Pulmonary artery endothelial cell (primary cell): ENCODE results near the gene UACA. TPM values are rescaled to one million over a fixed set of nuclear protein-coding genes. Genes with fewer than 3 reads are reported as not detected.

Experiments used
- DNase-seq: peaks from one replicate; pipeline ENCODE4 v3.0.0-alpha.2; 2011; ENCODE audit warnings: low read depth, low spot score
- total RNA-seq: library from RNA; depleted of rRNA; stranded (reverse); fragments of >200 nt; gene quantifications from 2 replicates; pipeline ENCODE4 v1.2.3, GENCODE V29; 2014

Gene UACA
- total RNA-seq, 1 donor from 2014 or later, result 84.9 TPM

DNA sequence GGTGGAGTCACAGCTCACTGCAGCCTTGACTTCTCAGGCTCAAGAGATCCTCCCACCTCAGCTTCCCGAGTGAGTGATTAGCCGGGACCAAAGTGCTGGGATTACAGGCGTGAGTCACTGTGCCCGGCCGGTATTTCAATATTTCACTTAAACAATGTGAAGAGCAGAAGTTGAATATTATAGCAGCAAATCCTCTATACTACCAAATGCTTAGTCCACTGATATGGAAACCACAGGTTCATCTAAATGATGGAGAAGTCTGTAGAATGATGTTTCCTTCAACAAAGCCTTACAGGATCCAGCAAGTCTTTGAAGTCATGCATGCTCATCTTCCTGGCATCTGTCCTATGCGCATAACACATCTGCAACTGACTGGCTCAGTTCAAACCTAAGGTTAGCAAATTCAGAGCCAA, 20.3 kb upstream of the UACA start:
- no peak for DNase-seq

DNA sequence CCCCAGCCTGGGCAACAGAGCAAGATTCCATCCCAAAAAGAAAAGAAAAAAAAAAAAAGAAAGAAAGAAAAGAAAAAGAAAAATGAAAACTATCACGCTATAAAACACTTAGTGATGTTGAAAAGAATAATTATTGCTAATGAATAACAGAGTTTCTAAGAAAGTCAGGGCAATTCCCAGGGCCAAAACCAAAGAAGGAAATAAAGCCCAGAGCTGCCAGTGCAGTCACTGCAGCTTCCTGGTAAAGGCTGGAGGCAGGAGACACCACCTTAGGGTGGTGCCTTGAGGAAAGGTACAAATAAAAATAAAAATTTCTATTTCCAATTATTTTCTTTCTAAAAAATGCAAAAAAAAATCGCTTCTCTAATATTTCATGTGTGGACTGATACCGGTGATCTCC, 19.7 kb upstream of the UACA start:
- no peak for DNase-seq

DNA sequence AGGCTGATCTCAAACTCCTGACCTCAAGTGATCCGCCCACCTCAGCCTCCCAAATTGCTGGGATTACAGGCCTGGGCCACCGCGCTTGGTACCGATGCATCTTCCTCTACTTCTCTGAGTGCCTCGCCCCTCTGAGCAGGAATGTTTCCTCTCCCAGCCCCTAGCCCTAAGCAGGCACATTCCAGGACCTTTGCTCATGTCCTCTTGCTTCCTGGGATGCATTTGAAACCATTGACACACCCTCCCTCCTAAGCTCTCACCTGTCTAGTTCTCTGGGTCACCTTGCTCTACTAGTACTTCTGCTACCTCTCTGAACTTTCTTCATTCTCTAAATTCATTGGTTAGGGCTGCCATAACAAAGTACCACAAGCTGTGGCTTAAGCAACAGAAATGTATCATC, 17.9 kb upstream of the UACA start:
- DNase-seq, result no peak

DNA sequence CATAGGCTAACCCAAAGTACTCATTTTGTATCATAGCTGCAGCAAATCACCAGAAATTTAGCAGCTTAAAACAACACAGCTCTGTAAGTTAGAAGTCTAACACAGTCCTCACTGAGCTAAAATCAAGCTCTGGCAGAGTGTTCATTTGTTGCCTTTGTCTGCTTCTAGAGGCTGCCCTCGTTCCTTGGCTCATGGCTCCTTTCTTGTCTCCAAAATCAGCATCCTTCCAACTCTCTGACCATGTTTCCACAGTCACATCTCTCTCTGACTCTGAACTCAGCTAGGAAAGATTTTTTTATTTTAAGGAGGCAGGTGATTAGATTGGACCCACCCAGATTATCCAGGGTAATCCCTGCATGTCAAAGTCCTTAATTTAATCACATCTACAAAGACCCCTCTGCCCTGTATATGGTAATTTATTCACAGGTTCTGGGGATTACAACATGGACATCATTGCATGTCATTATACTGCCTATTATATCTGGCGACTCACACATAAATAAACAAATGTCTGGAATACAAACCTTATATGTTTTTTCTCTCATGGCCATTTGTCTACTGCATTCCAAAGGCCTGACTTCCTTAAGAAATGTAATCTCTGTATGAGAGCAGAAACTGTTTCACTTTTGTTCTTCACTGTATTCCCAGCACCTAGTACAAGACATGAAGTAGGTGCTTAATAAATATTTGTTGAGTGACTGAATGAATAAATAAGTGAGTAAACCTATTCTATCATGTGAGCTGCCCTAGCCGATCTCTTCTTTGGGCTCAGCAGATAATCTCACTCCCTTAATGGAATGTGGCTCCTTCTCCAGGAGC, 15.1 kb upstream of the UACA start:
- DNase-seq, result no peak

DNA sequence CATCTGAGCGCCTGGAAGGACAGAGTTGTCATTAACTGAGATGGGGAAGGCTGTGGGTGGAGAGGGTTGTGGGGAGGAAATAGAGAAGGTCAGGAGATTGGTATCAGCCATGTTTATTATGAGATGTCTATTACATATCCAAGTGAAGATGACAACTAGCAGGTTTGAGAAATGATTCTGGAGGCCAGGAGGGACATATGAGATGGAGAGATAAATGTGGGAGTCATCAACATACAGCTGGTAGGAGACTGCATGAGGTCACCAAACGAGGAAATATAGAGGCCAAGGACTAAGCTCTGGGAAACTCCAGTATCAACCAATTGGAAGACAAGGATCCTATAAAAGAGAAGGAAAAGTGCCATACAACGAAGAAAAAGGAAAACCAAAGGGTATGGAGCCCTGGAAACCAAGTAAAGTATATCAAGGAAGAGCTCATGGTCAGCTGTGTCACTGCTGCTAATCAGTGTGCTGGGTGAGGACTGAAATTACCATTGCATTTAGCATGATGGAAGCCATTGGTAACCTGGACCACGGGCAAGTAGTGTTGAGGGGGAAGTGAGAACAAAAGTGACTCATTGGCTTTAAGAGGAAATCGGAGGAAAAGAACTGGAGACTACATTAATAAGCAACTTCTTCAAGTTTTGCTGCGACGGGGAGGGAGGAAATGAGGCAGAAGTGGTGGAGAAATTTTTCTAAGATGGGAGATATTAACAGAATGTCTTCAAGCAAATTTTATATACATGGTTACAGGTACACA, 14.0 kb upstream of the UACA start:
- DNase-seq, result no peak

DNA sequence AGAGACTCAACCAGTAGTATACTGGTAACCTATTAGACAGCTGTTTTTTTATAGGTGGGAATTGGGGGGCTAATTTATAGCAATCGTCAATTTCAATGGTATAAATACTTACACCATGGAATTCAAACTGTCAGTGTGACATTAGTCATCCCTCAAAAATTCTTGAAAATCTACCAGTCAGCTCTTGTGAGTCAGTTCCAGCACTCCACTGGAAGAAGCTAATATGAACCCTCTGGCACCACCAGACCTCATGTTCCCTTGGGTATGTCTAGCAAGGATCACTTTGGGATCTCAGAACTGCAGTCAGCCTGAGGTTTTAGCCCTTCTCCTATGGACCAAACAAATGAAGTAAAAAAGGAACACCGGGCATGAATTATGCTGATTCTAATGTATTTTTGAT, 11.8 kb upstream of the UACA start:
- DNase-seq, result no peak

DNA sequence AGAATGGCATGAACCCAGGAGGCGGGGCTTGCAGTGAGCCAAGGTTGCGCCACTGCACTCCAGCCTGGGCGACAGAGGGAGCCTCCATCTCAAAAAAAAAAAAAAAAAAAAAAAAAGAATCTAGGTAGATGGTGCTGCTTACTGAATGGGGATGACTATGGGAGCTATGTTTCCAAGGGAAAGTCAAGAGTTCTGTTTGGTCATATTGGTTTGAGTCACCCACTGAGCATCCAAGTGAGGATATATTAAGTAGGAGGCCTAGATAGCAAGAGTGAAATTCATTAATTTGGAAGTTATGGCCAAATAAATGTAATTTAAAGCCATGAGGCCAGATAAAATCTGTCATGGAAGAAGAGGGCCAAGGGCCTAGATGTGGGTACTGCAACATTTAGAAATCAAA, 9.0 kb upstream of the UACA start:
- DNase-seq, result no peak

DNA sequence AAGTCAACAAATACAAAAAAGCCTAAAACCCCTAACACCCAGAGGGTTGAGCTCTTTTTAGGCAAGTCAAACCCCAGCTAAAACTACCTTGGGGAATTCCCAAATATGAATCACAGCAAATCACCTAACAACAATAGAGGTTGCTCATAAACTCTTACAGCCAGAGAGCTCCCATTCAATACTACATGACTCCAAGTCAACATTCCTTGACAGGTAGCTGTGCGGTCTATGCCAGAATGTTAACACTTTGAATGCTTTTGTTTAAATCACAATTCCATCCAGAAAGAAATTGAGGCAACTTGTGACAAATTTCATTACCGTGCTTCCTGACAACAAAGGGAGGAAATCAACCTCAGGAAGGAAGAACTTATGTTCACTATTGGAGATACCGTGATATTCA, 7.5 kb upstream of the UACA start:
- DNase-seq, result no peak

DNA sequence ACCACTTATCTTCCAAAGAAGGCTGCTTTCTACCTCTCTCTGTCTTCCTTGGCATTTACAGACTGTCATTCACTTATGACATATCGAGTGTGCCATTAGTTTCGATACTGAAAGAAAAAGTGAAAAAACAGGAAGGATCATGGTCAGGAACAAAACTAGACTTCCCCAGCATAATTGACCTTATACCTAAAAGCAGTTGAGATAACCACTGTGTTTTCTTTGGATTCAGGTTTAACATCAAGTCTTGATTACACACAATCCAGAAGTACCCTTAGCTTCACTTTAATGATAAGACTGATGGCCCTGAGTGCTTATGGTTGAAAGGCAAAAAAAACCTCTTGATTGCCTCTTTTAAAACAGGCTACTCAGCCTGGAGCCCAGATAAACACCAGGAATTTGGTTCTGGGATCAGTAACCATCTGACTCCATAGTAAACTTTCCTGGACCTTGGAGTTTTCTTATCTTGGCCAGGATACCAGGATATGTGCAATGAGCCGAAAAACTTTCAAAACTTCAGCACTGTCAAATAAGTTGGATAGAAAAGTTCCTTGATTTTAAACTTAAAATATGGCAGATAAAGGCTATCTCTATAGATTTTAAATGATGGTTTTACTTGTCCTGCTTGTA, 5.0 kb upstream of the UACA start:
- no peak for DNase-seq

DNA sequence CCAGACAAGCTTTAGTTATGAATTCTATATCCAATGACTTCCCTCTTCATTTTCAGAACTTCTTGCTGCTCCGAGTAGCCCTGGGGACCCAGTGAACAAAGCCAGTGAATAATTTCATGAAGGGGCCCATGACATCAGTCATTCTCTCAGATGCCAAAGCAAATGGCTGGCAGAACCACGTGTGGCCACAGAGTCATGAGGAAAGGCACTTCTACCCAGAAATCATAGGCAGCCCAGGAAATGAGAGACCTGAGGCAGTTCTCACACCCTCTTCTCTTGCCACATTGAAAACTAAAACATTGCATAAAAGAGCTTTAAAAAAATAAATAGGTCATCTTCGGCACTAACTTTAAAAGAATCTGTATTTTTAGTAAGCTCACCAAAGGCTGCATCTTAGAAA, 4.3 kb upstream of the UACA start:
- DNase-seq, result no peak

DNA sequence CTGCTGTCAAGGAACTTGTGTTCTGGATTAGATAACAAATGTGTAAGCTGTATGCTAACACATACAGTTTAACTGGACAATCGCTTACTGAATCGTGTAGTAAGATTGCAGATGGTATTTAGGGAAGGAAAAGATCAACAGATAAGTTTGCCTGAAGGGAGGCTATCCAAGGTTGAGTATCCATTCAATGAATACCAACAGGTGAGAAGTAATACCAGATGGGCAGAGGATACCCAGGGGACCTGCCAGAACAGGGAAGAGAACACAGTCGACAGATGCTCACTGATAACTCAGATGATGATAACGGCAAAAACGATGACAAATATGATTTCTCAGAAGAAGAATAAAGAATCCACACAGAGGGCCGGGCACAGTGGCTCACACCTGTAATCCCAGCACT, 3.2 kb upstream of the UACA start:
- DNase-seq, result no peak

DNA sequence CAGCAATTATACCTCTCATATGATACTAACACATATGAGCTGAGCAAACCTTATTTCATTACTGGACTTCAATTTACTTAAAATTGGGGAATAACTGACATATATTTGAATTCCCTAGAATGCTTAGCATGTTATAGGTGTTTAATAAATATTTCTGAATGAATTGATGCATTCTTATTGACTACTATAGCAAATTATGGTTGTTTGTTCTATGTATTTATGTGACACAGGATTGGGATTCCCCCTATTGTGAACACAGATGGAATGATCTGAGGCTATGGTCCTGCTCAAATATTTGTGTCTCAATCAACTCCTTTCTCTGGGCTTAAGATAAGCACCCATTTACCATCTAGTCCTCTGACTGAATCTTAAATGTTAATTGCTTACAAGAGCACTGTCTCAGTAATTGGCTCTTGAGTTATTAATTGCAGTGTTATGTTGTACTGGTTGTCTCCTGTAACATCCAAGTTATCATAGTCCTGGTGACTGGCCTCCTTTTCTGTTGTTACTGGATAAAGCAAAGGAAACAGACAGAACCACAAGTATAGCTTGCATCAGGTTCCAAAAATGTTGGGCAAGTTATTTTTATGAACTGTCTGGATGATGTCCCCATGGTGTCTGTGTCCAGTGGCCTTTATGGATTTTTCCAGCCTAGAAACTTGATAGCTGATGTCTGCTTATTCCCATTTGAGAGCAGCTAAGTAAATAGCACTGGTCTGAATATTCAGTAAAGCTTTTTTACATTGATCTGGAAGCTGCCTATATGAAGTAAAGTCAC, 2.3 kb upstream of the UACA start:
- no peak for DNase-seq

DNA sequence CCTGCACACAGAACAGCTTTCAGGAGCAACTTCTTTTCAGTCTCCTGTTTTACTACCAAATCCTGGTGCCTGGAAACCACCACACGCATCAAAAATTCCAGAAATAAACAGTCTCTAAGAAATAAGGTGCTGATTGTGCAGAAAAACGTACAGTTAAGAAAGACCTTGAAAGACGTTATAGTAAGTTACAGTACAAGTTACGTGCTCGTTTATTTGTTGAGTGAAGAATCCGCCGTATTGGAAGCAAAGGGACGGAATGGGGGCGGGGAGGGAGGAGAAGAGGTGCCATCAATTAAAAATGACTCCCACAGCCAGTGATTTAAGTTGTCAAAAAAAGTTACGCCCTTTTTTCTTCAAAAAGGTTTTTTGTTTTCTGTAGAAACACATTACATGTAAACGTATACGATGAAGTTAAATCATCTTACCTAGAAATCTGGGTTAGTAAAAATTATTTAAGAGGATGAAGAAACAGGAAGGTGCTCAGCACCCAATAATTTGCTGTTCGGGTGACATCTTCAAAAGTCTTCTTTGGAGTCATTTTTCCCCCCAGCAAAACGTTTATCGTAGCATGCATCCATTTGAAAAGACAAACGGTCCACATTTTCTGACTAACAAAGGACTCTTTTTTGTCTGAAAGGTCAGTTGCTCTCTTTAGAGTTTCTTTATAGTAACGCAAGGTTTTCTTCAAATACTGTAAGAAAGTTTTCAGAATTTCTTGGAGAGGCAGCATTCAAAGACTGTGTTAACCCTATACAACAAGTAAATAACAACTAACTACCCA, 782 bp upstream of the UACA start:
- no peak for DNase-seq

DNA sequence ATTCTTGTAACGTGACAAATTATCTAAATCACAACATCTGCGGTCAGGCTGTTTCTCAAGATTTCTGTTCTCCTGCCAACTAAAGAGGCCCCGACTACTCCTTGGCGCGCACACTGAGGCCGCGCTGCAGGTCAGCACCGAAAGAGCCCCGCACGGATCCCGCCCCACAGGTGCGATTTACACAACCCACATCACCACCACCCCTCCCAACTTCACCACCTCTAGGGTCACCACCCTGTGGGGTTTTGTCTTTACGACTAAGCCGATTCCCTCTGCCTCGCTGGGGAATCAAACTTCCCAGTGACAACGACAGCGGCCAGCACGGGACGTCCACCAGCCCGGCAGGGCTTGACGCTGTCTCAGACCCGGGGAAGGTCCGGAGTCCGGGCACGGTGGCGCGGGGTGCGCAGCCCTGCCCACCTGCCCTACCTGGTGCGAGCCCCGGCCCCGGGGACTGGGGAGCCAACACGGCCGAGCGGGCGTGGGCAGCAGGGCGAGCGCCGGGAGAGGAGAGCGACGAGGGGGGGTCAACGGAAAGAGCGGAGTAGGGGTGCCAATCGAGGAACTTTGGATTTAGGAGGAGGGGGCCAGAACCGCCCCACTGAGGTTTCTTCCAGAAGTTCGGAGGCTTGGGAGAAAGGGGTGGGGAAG, 764 bp downstream of the UACA start:
- no peak for DNase-seq

DNA sequence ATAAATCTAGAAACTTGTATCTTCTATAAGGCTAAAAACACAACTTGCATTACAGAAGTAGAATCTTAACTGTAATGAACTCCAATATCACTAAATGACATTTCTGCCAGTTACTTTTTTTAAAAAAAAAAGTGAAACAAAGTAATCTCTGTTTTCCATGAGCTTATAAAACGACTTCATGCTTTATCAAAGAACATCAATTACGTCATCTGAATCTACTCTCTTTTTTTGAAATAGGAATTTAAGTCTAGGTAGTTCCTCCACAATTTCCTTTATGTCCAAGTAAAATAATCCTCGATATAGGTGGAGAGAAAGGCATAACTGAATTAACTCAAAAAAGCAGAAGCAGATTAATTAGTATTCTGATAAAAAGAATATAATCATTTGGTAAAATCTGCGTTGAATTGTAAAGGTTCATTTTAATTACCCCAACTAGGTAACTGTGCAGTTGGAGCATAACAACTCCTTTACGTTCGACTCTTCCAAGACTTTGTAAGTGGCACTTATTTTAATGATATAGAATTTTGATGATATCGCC, 1.4 kb downstream of the UACA start:
- no peak for DNase-seq

DNA sequence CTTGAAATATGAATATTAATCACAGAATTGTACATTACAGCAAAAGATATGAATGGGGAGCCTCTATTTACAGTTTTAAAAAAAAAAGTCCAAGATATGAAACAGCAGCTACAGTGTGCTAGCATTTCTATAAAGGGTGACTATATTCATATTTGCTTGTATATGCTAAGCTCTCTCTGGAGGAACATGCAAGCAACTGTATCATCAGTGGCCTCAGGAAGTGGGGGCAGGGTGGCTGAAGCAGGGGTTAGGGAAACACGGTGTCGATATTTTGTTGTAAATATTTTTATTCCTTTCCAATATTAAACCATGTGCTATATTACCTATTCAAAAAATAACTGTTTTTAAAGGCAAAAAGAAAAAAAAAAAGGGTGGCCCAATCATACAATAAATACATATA, 2.3 kb downstream of the UACA start:
- no peak for DNase-seq

DNA sequence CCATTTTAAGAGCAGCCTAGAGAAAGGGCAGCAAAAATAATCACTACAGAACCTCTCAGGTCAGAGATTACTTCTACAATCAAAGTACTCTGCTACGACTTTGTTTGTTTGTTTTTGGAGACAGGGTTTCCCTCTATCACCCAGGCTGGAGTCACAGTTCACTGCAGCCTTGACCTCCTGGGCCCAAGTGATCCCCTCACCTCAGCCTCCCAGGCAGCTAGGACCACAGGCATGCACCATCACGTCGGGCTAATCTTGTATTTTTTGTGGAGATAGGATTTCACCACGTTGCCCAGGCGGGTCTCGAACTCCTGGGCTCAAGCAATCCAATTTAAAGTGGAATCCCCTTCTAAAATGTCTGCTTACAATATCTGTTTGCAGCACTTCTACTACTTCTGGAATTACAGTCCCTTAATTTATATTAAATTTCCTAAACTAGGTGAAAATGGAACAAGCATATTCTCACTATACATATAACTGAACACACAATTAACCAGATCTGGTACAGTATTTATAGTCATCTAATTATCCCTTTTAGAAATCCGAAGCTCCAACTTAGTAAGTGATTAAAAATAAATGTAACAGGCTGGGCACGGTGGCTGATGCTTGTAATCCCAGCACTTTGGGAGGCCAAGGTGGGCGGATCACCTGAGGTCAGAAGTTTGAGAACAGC, 4.4 kb downstream of the UACA start:
- no peak for DNase-seq

DNA sequence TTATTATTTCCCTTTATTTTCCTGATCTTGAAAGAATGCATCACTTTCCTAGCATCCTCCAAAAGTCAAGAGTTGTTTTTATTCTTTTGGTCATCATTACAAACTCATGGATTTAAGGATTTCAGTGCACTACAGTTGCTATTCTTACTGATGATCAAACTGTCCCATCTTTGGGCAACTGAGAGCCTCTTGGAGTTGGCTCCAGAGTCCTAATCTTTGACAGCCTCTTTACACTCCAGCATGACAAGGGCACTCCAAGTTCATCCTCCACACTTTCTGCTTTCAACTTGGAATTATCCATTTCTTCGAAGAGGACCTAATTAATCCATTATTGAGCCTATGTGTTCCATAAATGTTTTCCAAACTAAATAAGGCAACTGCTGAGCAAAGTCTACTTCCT, 5.7 kb downstream of the UACA start:
- no peak for DNase-seq

DNA sequence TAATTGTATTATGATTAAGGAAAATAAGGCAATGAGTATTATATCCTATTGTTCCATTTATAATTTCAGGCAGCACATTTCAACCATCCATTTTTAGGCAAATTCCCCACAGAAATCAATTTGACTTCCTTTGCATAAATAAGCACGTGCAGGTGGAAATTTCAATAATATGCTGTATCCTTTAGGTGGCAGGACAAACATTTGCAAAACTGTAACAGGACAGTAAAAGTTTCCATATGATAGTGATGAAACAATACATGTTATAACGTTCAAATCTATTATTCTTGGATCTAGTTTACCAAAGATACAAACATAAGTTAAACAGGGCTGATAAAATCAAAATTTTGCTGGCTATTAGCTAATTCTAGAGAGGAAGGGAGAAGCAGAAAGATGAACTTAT, 8.5 kb downstream of the UACA start:
- DNase-seq, result no peak
